Measurements from ENCODE around the gene VPS41. TPM values are rescaled to one million over a fixed set of nuclear protein-coding genes. Genes with fewer than 3 reads are reported as not detected.

VPS41 gene
- total and polyA plus RNA-seq, 10 of the 15 experiments (the other 5 are each of a cell fraction or from before 2014, with no cell fraction given): 15.3 to 63.2 (median 47.0) TPM

GRCh38 chr7:38908759-38909335 is at the start of gene VPS41 (continued):
- TF ChIP-seq NFIC (IDR thresholded peaks at IDR 0.05; ENCODE audit: low read depth, low read length): no peak; the same call in 1 of the 2 replicates
- no peak for TF ChIP-seq HDAC2 (IDR thresholded peaks at IDR 0.05)
- no peak for TF ChIP-seq ZNF217 (IDR thresholded peaks at IDR 0.05)
- 0 out of 2 replicates have a peak, but pooled peaks have one; percentile 62 for TF ChIP-seq ELK1 (IDR thresholded peaks at IDR 0.05; ENCODE audit: low read depth, low read length)

- ATAC-seq (no peak), FAIRE-seq (no peak), DNase-seq (ENCODE audit: low read depth, low spot score) (no peak)
- Histone ChIP-seq H3K4me2 (ENCODE audit: control insufficient read depth, insufficient read depth) (no peak overlapping the region), H2AFZ (ENCODE audit: control insufficient read depth, low read depth, low read length) (no peak overlapping the region), H3K4me3 (no peak overlapping the region), H3K9me3 (replicated peaks; ENCODE audit: control insufficient read depth, insufficient read depth, low read length) (no peaks in the 10 kb centered on the region), H3K79me2 (ENCODE audit: control insufficient read depth, insufficient read depth, low read length) (no peaks in the 10 kb centered on the region), H3K27ac (ENCODE audit: control insufficient read depth, insufficient read depth) (no peak overlapping the region), H3K27me3 (replicated peaks in 1 of 2; ENCODE audit: control insufficient read depth in 2 of 2, insufficient read depth in 2 of 2, low read length in 1 of 2) (no peaks in the 10 kb centered on the region; a peak in 1 of 4 replicates), H4K20me1 (ENCODE audit: control insufficient read depth, insufficient read depth) (no peaks in the 10 kb centered on the region), H3K9ac (ENCODE audit: control insufficient read depth, insufficient read depth, low read length) (no peak overlapping the region), H3K36me3 (ENCODE audit: control insufficient read depth in 2 of 2, insufficient read depth in 2 of 2, low read length in 1 of 2) (no peaks in the 10 kb centered on the region), H3K4me1 (ENCODE audit: control insufficient read depth, insufficient read depth, low read length) (no peaks in the 10 kb centered on the region)
- WGBS (ENCODE audit: insufficient coverage, insufficient replicate concordance, low lambda C conversion rate, missing lambda C conversion rate): 65% methylated on average over 5 of the region's 5 CpGs
- POLR2A ChIA-PET: no interaction called here
- BruUV-seq (replicated peaks): no TSS peak
- in situ Hi-C loops (cut with MboI) (no loop called here), intact Hi-C loops (cut with micrococcal nuclease; ENCODE audit: unreplicated experiment) (no loop called here)
- TF ChIP-seq NFIC (IDR thresholded peaks at IDR 0.05; ENCODE audit: low read depth, low read length): no peak
- no peak for TF ChIP-seq SUPT20H (IDR thresholded peaks at IDR 0.05; ENCODE audit: borderline replicate concordance, control insufficient read depth, low read depth, low read length)
- no peak for TF ChIP-seq PAX5 (IDR thresholded peaks at IDR 0.05; ENCODE audit: borderline replicate concordance, low read depth, low read length)
- no peak for TF ChIP-seq IKZF2 (IDR thresholded peaks at IDR 0.05)
- no peak for TF ChIP-seq WRNIP1 (IDR thresholded peaks at IDR 0.05; ENCODE audit: borderline replicate concordance, low read depth, low read length)
- SMC1A ChIA-PET (ENCODE audit: uncharacterized antibody, unreplicated experiment): no interaction called here
- RAD21 ChIA-PET (ENCODE audit: unreplicated experiment): no interaction called here
- CTCF ChIA-PET: no interaction called here
Observed at GRCh38 chr7:38955892-38956291, 46.9 kb upstream of the VPS41 start.
